ENCODE data around the gene PMPCB. TPM values are rescaled to one million over a fixed set of nuclear protein-coding genes. Genes with fewer than 3 reads are reported as not detected.

PMPCB gene
- total and polyA plus RNA-seq, 2 donors (not counting 1 experiment from before 2014, with no cell fraction given) = 62.8 to 94.4 TPM

- Histone ChIP-seq H3K4me2 (ENCODE audit: extremely low read depth, insufficient read depth, low read length) (no peak overlapping the region), H3K79me2 (ENCODE audit: control insufficient read depth, insufficient read depth, low read length) (peaks cover 19% of the 10 kb centered on the region), H2AFZ (ENCODE audit: low read length) (no peak overlapping the region), H3K27me3 (ENCODE audit: control insufficient read depth, insufficient read depth, low read length) (no peaks in the 10 kb centered on the region), H4K20me1 (ENCODE audit: control insufficient read depth, extremely low read depth, insufficient read depth, low read length) (no peaks in the 10 kb centered on the region), H3K36me3 (ENCODE audit: control insufficient read depth, insufficient read depth, low read length) (peaks cover 4% of the 10 kb centered on the region), H3K4me3 (replicated peaks in 1 of 4; ENCODE audit: control extremely low read depth in 1 of 4, insufficient read depth in 1 of 4, low read depth in 3 of 4, low read length in 4 of 4) (no peak overlapping the region), H3K9ac (ENCODE audit: insufficient read depth, low read length) (no peak overlapping the region), H3K27ac (ENCODE audit: insufficient read depth, low read length) (no peak overlapping the region), H3K9me3 (ENCODE audit: control insufficient read depth, insufficient read depth, low read depth, low read length) (no peaks in the 10 kb centered on the region), H3K4me1 (ENCODE audit: control insufficient read depth, extremely low read depth, insufficient read depth, low read length) (peaks cover 8% of the 10 kb centered on the region)
- TF ChIP-seq EZH2 (IDR thresholded peaks at IDR 0.05; ENCODE audit: low read length, missing control alignments) (no peak), CTCF (conservative IDR thresholded peaks at IDR 0.05 in 1 of 2, IDR thresholded peaks at IDR 0.05 in 1 of 2; ENCODE audit: low read depth in 1 of 2, low read length in 2 of 2) (no peak)
- no peak for DNase-seq (ENCODE audit: low read depth in 2 of 2)
These were observed 2.4 kb downstream of the PMPCB start for GRCh38 chr7:103299660-103300059.

- no peaks in the 10 kb centered on the region for H3K9me3 ChIP-seq (ENCODE audit: control insufficient read depth, insufficient read depth, low read depth, low read length)
These were observed 4.2 kb downstream of the PMPCB start for GRCh38 chr7:103301441-103301840.

GRCh38 chr7:103307503-103308231 is 10.4 kb downstream of the PMPCB start:
- Histone ChIP-seq H3K9me3 (ENCODE audit: control insufficient read depth, insufficient read depth, low read depth, low read length) (no peaks in the 10 kb centered on the region), H3K79me2 (ENCODE audit: control insufficient read depth, insufficient read depth, low read length) (no peaks in the 10 kb centered on the region), H4K20me1 (ENCODE audit: control insufficient read depth, extremely low read depth, insufficient read depth, low read length) (no peaks in the 10 kb centered on the region), H3K27me3 (ENCODE audit: control insufficient read depth, insufficient read depth, low read length) (no peaks in the 10 kb centered on the region), H2AFZ (ENCODE audit: low read length) (no peak overlapping the region), H3K9ac (ENCODE audit: insufficient read depth, low read length) (no peak overlapping the region), H3K4me2 (ENCODE audit: extremely low read depth, insufficient read depth, low read length) (no peak overlapping the region), H3K4me3 (replicated peaks in 1 of 4; ENCODE audit: control extremely low read depth in 1 of 4, insufficient read depth in 1 of 4, low read depth in 3 of 4, low read length in 4 of 4) (no peak overlapping the region), H3K4me1 (ENCODE audit: control insufficient read depth, extremely low read depth, insufficient read depth, low read length) (no peaks in the 10 kb centered on the region), H3K27ac (ENCODE audit: insufficient read depth, low read length) (no peak overlapping the region), H3K36me3 (ENCODE audit: control insufficient read depth, insufficient read depth, low read length) (peaks cover 12% of the 10 kb centered on the region)
- DNase-seq (ENCODE audit: low read depth in 2 of 2) = no peak
- TF ChIP-seq CTCF (conservative IDR thresholded peaks at IDR 0.05 in 1 of 2, IDR thresholded peaks at IDR 0.05 in 1 of 2; ENCODE audit: low read depth in 1 of 2, low read length in 2 of 2) = no peak
- no peak for TF ChIP-seq EZH2 (IDR thresholded peaks at IDR 0.05; ENCODE audit: low read length, missing control alignments)

More at GRCh38 chr7:103301441-103301840, 4.2 kb downstream of the PMPCB start:
- Histone ChIP-seq H2AFZ (ENCODE audit: low read length) (no peak overlapping the region), H3K27ac (ENCODE audit: insufficient read depth, low read length) (no peak overlapping the region), H3K4me2 (ENCODE audit: extremely low read depth, insufficient read depth, low read length) (no peak overlapping the region), H3K79me2 (ENCODE audit: control insufficient read depth, insufficient read depth, low read length) (peaks cover 19% of the 10 kb centered on the region), H3K27me3 (ENCODE audit: control insufficient read depth, insufficient read depth, low read length) (no peaks in the 10 kb centered on the region), H4K20me1 (ENCODE audit: control insufficient read depth, extremely low read depth, insufficient read depth, low read length) (no peaks in the 10 kb centered on the region), H3K36me3 (ENCODE audit: control insufficient read depth, insufficient read depth, low read length) (peaks cover 4% of the 10 kb centered on the region), H3K4me1 (ENCODE audit: control insufficient read depth, extremely low read depth, insufficient read depth, low read length) (peaks cover 8% of the 10 kb centered on the region), H3K9ac (ENCODE audit: insufficient read depth, low read length) (no peak overlapping the region), H3K4me3 (replicated peaks in 1 of 4; ENCODE audit: control extremely low read depth in 1 of 4, insufficient read depth in 1 of 4, low read depth in 3 of 4, low read length in 4 of 4) (no peak overlapping the region)
- TF ChIP-seq EZH2 (IDR thresholded peaks at IDR 0.05; ENCODE audit: low read length, missing control alignments) (no peak), CTCF (conservative IDR thresholded peaks at IDR 0.05 in 1 of 2, IDR thresholded peaks at IDR 0.05 in 1 of 2; ENCODE audit: low read depth in 1 of 2, low read length in 2 of 2) (no peak)
- no peak for DNase-seq (ENCODE audit: low read depth in 2 of 2)
